Tibial nerve (tissue), 4 donors: ENCODE data around the gene STXBP2.

ENCODE experiments used
- EP300 ChIP-seq, 2 donors: sonication (generic); formaldehyde crosslinking; IDR thresholded peaks; one replicate each; pipeline ENCODE4 v1.6.1; 2017; ENCODE audit warnings: antibody characterized with exemption in 2 of 2, mild to moderate bottlenecking in 1 of 2
- POLR2A ChIP-seq, 2 donors: fragments of 450-650 bp; IDR thresholded peaks; one replicate each; pipeline ENCODE4 v1.6.1; 2017; ENCODE audit warnings: antibody characterized with exemption in 2 of 2, mild to moderate bottlenecking in 2 of 2, moderate library complexity in 2 of 2
- TF ChIP-seq, protein P1 (sequence below), 5 experiments: fragments of 200-600 bp in 3 of 5; fragments of 450-650 bp in 2 of 5; sonication (generic) in 3 of 5; IDR thresholded peaks; one replicate each; pipeline ENCODE4 v1.5.1; 2016 to 2019; ENCODE audit warnings: antibody characterized with exemption in 5 of 5, mild to moderate bottlenecking in 3 of 5, moderate library complexity in 2 of 5

DNA sequence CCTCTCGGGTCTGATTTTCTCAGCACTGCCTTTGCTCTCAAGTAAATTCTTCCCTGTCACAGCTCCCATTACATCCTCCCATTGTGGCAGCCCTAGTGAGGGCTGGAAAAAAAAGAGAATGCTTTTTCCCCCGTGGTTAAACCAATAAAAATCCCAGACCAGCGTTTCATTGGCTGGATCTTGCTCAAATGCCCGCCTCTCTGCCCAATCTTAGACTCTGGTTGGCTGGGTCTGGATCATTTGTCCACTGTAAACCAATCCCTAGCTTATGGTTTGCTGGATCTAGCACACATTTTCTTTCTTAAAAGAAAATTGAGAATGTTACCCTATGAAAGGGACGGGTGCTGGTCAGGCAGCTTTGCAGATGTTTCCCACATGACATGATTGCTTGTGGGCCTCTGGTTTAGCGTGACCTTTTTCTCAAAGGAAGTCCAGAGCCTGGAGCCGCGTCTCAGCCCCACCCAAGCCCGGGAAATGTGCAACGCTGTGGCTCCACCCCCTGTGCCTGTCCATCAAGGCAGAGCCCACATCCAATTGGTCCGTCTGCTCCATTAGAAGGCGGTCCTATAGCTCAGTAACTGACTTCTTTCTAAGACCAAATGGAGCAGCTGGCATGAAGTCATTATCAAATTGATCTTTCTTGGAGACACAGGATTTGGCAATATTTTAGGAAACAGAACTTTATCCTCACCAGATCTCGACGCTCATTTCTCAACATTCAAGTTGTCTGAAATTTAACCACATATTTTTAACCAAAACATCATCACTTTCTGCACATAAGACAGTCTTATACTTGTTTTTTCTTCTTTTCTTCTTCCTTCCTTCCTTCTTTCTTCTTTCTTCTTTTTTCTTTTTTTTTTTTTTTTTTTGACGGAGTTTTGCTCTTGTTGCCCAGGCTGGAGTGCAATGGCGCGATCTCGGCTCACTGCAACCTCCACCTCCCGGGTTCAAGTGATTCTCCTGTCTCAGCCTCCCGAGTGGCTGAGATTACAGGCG lies 37.4 kb downstream of the STXBP2 start:
- TF ChIP-seq, protein P1, sequence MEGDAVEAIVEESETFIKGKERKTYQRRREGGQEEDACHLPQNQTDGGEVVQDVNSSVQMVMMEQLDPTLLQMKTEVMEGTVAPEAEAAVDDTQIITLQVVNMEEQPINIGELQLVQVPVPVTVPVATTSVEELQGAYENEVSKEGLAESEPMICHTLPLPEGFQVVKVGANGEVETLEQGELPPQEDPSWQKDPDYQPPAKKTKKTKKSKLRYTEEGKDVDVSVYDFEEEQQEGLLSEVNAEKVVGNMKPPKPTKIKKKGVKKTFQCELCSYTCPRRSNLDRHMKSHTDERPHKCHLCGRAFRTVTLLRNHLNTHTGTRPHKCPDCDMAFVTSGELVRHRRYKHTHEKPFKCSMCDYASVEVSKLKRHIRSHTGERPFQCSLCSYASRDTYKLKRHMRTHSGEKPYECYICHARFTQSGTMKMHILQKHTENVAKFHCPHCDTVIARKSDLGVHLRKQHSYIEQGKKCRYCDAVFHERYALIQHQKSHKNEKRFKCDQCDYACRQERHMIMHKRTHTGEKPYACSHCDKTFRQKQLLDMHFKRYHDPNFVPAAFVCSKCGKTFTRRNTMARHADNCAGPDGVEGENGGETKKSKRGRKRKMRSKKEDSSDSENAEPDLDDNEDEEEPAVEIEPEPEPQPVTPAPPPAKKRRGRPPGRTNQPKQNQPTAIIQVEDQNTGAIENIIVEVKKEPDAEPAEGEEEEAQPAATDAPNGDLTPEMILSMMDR (IDR thresholded peaks at IDR 0.05), result no peak
- no peak for TF ChIP-seq EP300 (IDR thresholded peaks at IDR 0.05)
- no peak for TF ChIP-seq POLR2A (IDR thresholded peaks at IDR 0.05)
